Measurements from ENCODE around the gene PRKD1.

PRKD1 gene

DNA sequence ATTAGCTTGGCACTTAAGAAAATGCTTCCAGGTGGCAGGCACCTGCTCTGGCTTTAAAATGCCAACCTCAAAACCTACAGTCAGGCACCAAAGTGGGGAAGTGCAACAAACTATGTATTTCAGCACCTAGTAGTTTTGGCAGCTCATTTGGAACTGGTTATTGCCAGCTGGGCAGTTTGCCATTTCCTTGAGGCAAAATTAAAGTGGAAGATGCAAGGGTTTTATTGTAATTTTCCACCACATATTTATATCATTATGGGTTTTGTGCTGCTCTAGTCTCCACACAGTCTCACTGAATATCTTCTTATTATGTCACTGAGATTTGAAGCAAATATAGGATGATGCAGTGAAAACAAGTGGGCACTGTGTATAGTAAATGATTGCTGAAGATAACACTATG lies 117.0 kb downstream of the PRKD1 start:
- no peaks in the 10 kb centered on the region for H3K79me2 ChIP-seq (ENCODE audit: insufficient read depth, low read length)
- H3K9ac ChIP-seq (ENCODE audit: low read depth, low read length, poor library complexity, severe bottlenecking): no peak overlapping the region
- H4K20me1 ChIP-seq (ENCODE audit: insufficient read depth, low read length, poor library complexity, severe bottlenecking): no peaks in the 10 kb centered on the region
- no peak overlapping the region for H3K4me3 ChIP-seq (ENCODE audit: low read length, poor library complexity, severe bottlenecking)
- H3K9me3 ChIP-seq (ENCODE audit: insufficient read depth, low read depth, low read length): no peaks in the 10 kb centered on the region
- H3K4me2 ChIP-seq (ENCODE audit: low read depth, low read length, poor library complexity, severe bottlenecking): no peak overlapping the region
- no peak for TF ChIP-seq EZH2phosphoT487 (IDR thresholded peaks at IDR 0.05; ENCODE audit: borderline replicate concordance)
- TF ChIP-seq, protein P1, sequence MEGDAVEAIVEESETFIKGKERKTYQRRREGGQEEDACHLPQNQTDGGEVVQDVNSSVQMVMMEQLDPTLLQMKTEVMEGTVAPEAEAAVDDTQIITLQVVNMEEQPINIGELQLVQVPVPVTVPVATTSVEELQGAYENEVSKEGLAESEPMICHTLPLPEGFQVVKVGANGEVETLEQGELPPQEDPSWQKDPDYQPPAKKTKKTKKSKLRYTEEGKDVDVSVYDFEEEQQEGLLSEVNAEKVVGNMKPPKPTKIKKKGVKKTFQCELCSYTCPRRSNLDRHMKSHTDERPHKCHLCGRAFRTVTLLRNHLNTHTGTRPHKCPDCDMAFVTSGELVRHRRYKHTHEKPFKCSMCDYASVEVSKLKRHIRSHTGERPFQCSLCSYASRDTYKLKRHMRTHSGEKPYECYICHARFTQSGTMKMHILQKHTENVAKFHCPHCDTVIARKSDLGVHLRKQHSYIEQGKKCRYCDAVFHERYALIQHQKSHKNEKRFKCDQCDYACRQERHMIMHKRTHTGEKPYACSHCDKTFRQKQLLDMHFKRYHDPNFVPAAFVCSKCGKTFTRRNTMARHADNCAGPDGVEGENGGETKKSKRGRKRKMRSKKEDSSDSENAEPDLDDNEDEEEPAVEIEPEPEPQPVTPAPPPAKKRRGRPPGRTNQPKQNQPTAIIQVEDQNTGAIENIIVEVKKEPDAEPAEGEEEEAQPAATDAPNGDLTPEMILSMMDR (conservative IDR thresholded peaks at IDR 0.05; ENCODE audit: low read length): no peak
- no peaks in the 10 kb centered on the region for H3K9me2 ChIP-seq (replicated peaks; ENCODE audit: low read depth, low read length)
- H3K4me1 ChIP-seq (ENCODE audit: insufficient read depth, low read length, poor library complexity, severe bottlenecking): no peaks in the 10 kb centered on the region
- H3K27me3 ChIP-seq (ENCODE audit: insufficient read depth, low read length, poor library complexity, severe bottlenecking): no peaks in the 10 kb centered on the region
- H2AFZ ChIP-seq (ENCODE audit: low read length): no peak overlapping the region
- no peaks in the 10 kb centered on the region for H3K36me3 ChIP-seq (ENCODE audit: insufficient read depth, low read length)
- no peaks in the 10 kb centered on the region for H3F3A ChIP-seq (ENCODE audit: low read depth)

DNA sequence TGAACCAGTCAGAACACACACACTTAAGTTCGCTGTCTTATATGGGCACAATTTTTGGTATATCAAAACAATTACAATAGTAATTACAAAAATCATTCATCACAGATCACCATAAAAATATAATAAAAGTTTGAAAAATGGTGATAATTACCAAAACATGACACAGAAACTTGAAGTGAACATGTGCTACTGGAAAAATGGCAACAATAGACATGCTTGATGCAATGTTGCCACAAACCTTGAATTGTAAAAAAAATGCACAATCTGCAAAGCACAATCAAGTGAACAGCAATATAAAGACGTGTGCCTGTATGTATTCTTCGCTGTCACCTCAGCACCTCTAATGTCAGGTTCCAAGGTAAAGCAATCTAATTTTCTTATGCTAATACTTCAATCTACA lies 117.6 kb downstream of the PRKD1 start:
- Histone ChIP-seq H3K9ac (ENCODE audit: low read depth, low read length, poor library complexity, severe bottlenecking) (no peak overlapping the region), H4K20me1 (ENCODE audit: insufficient read depth, low read length, poor library complexity, severe bottlenecking) (no peaks in the 10 kb centered on the region), H3K9me2 (replicated peaks; ENCODE audit: low read depth, low read length) (no peaks in the 10 kb centered on the region), H3F3A (ENCODE audit: low read depth) (no peaks in the 10 kb centered on the region), H3K9me3 (ENCODE audit: insufficient read depth, low read depth, low read length) (no peaks in the 10 kb centered on the region), H3K4me1 (ENCODE audit: insufficient read depth, low read length, poor library complexity, severe bottlenecking) (no peaks in the 10 kb centered on the region), H3K27me3 (ENCODE audit: insufficient read depth, low read length, poor library complexity, severe bottlenecking) (no peaks in the 10 kb centered on the region), H3K4me2 (ENCODE audit: low read depth, low read length, poor library complexity, severe bottlenecking) (no peak overlapping the region), H3K79me2 (ENCODE audit: insufficient read depth, low read length) (no peaks in the 10 kb centered on the region), H3K36me3 (ENCODE audit: insufficient read depth, low read length) (no peaks in the 10 kb centered on the region), H3K4me3 (ENCODE audit: low read length, poor library complexity, severe bottlenecking) (no peak overlapping the region), H2AFZ (ENCODE audit: low read length) (no peak overlapping the region)
- TF ChIP-seq EZH2phosphoT487 (IDR thresholded peaks at IDR 0.05; ENCODE audit: borderline replicate concordance): no peak
- TF ChIP-seq, protein P1 (conservative IDR thresholded peaks at IDR 0.05; ENCODE audit: low read length): no peak

DNA sequence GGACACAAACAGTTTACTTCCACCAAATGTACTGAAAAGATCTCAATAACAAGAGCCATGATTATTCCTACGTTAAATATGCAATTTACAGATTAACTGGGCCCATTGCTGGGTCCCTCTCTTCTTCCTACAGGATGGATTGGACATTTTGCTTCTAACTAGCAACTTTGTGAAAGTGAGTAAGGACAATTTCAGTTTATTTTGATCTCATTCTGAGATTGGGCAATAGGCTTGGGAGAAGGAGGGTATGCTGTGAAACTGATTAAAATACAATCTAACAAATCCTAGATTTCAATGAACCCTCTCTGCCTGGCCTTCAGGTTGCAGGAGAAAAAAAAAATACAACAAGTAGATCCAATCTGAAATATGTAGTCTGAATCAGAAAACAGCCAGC lies 121.5 kb downstream of the PRKD1 start:
- H3K9me3 ChIP-seq (ENCODE audit: insufficient read depth, low read depth, low read length): no peaks in the 10 kb centered on the region
- H3K4me3 ChIP-seq (ENCODE audit: low read length, poor library complexity, severe bottlenecking): no peak overlapping the region
- H3K79me2 ChIP-seq (ENCODE audit: insufficient read depth, low read length): no peaks in the 10 kb centered on the region
- no peaks in the 10 kb centered on the region for H3F3A ChIP-seq (ENCODE audit: low read depth)
- no peaks in the 10 kb centered on the region for H3K36me3 ChIP-seq (ENCODE audit: insufficient read depth, low read length)
- no peak overlapping the region for H2AFZ ChIP-seq (ENCODE audit: low read length)
- H4K20me1 ChIP-seq (ENCODE audit: insufficient read depth, low read length, poor library complexity, severe bottlenecking): no peaks in the 10 kb centered on the region
- no peak overlapping the region for H3K4me2 ChIP-seq (ENCODE audit: low read depth, low read length, poor library complexity, severe bottlenecking)
- no peaks in the 10 kb centered on the region for H3K4me1 ChIP-seq (ENCODE audit: insufficient read depth, low read length, poor library complexity, severe bottlenecking)
- H3K9ac ChIP-seq (ENCODE audit: low read depth, low read length, poor library complexity, severe bottlenecking): no peak overlapping the region
- no peak for TF ChIP-seq EZH2phosphoT487 (IDR thresholded peaks at IDR 0.05; ENCODE audit: borderline replicate concordance)
- no peaks in the 10 kb centered on the region for H3K27me3 ChIP-seq (ENCODE audit: insufficient read depth, low read length, poor library complexity, severe bottlenecking)
- no peaks in the 10 kb centered on the region for H3K9me2 ChIP-seq (replicated peaks; ENCODE audit: low read depth, low read length)

DNA sequence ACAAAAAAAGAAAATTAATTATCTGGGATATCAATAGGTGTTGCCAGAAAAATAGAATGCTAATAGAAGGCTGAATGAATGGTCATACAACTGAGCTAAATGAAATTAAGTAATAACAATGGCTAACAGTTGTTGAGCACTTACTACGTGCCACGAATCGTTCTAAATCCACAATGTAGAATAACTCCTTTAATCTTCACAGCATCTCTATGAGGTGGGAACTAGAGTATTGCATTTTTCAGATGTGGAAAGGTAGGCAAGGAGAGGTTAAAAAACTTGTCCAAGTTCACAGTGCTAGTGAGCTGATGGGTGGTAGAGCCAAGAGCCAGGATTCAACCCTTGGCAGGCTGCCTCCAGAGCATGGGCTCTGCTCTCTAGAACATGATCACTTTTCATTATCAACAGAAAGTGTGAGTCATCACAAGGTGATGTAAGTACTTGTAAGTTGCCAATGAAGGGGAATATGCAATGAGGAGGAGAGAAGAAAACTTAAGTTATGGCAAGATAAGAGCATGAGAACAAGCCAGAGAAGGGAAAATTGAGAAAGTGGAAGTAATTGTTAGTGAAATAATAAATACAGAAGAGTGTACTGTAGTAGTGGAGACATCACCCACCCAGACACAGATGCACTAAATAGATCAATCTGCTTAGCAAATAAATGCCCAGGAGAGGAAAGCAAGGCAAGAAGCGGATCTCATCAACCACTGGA lies 122.1 kb downstream of the PRKD1 start:
- no peaks in the 10 kb centered on the region for H3K4me1 ChIP-seq (ENCODE audit: insufficient read depth, low read length, poor library complexity, severe bottlenecking)
- no peaks in the 10 kb centered on the region for H3K36me3 ChIP-seq (ENCODE audit: insufficient read depth, low read length)
- no peak overlapping the region for H3K9ac ChIP-seq (ENCODE audit: low read depth, low read length, poor library complexity, severe bottlenecking)
- H3K27me3 ChIP-seq (ENCODE audit: insufficient read depth, low read length, poor library complexity, severe bottlenecking): no peaks in the 10 kb centered on the region
- no peaks in the 10 kb centered on the region for H3K9me3 ChIP-seq (ENCODE audit: insufficient read depth, low read depth, low read length)
- H4K20me1 ChIP-seq (ENCODE audit: insufficient read depth, low read length, poor library complexity, severe bottlenecking): no peaks in the 10 kb centered on the region
- H3K9me2 ChIP-seq (replicated peaks; ENCODE audit: low read depth, low read length): no peaks in the 10 kb centered on the region
- no peak overlapping the region for H3K4me2 ChIP-seq (ENCODE audit: low read depth, low read length, poor library complexity, severe bottlenecking)
- no peak overlapping the region for H3K4me3 ChIP-seq (ENCODE audit: low read length, poor library complexity, severe bottlenecking)
- no peak overlapping the region for H2AFZ ChIP-seq (ENCODE audit: low read length)
- no peaks in the 10 kb centered on the region for H3K79me2 ChIP-seq (ENCODE audit: insufficient read depth, low read length)
- TF ChIP-seq, protein P1 (conservative IDR thresholded peaks at IDR 0.05; ENCODE audit: low read length): no peak
- TF ChIP-seq EZH2phosphoT487 (IDR thresholded peaks at IDR 0.05; ENCODE audit: borderline replicate concordance): no peak
- H3F3A ChIP-seq (ENCODE audit: low read depth): no peaks in the 10 kb centered on the region
